K562 (cell line): ENCODE data around the gene FYB1. TPM values are rescaled to one million over a fixed set of nuclear protein-coding genes. Genes with fewer than 3 reads are reported as not detected.
A peak's percentile ranks its signal among the peaks of the same experiment; 100 is the strongest.

Source experiments
- COPS2 ChIP-seq: fragments of 450-650 bp; conservative IDR thresholded peaks from 2 replicates; pipeline ENCODE4 v1.6.1; 2016; ENCODE audit warnings: mild to moderate bottlenecking, moderate library complexity
- DACH1 ChIP-seq: fragments of 450-650 bp; IDR thresholded peaks from 2 replicates; pipeline ENCODE4 v1.6.1; 2018; ENCODE audit not compliant: partially characterized antibody
- DNMT1 ChIP-seq: fragments of 450-650 bp; IDR thresholded peaks from 2 replicates; pipeline ENCODE4 v1.6.1; 2016; ENCODE audit warnings: antibody characterized with exemption, mild to moderate bottlenecking
- GABPA ChIP-seq: fragments of 200-800 bp; sonication (Bioruptor generic); conservative IDR thresholded peaks from 2 replicates; pipeline ENCODE4 v1.6.1; 2016; ENCODE audit warnings: low read depth, missing genetic modification characterization, missing compliant biosample characterization
- GATAD2B ChIP-seq: fragments of 450-650 bp; IDR thresholded peaks from 2 replicates; pipeline ENCODE4 v1.6.1; 2017; ENCODE audit warnings: mild to moderate bottlenecking, borderline replicate concordance
- LCOR ChIP-seq: sonication (generic); formaldehyde crosslinking; IDR thresholded peaks from 2 replicates; pipeline ENCODE4 v1.8.0; 2022; ENCODE audit warnings: mild to moderate bottlenecking, missing genetic modification reagents
- NR2F6 ChIP-seq: fragments of 450-650 bp; formaldehyde crosslinking; IDR thresholded peaks from 2 replicates; pipeline ENCODE4 v1.4.0; 2020; ENCODE audit warnings: mild to moderate bottlenecking
- PCBP1 ChIP-seq: fragments of 200-400 bp; formaldehyde crosslinking; IDR thresholded peaks from 2 replicates; pipeline ENCODE4 v1.6.1; 2018; ENCODE audit warnings: mild to moderate bottlenecking, low read depth, low read length; ENCODE audit not compliant: poor library complexity, severe bottlenecking
- SNIP1 ChIP-seq: fragments of 450-650 bp; IDR thresholded peaks from 2 replicates; pipeline ENCODE4 v1.7.1; 2017; ENCODE audit warnings: low read depth, mild to moderate bottlenecking
- ZNF212 ChIP-seq: fragments of 450-650 bp; formaldehyde crosslinking; IDR thresholded peaks from 2 replicates; pipeline ENCODE4 v1.4.0; 2020; ENCODE audit warnings: mild to moderate bottlenecking
- ZNF3 ChIP-seq: fragments of 250-450 bp; sonication (Bioruptor Pico); IDR thresholded peaks from 2 replicates; pipeline ENCODE4 v1.5.0; 2021; ENCODE audit warnings: mild to moderate bottlenecking, moderate library complexity
- ZNF316 ChIP-seq: fragments of 450-650 bp; IDR thresholded peaks from 2 replicates; pipeline ENCODE4 v1.6.1; 2016
- polyA plus RNA-seq, 8 experiments: library from polyadenylated mRNA; depleted of rRNA in 4 of 8; stranded (reverse) in 5 of 8; unstranded in 3 of 8; fragments of >200 nt; fragmentation: Nextera tagmentation in 2 of 8; fragmentation: Illumina TruSeq in 1 of 8; extraction: Ambion mirVana in 2 of 8; extraction: Trizol in 1 of 8; gene quantifications; 2 replicates each; pipeline versions ENCODE4 v1.2.1 to v1.2.3, GENCODE V29; 2011 to 2014; ENCODE audit warnings: inconsistent platforms in 1 of 8, missing spikeins in 1 of 8
- total RNA-seq, 7 experiments: library from RNA; depleted of rRNA in 6 of 7; stranded (reverse); fragments of >200 nt in 6 of 7; fragmentation: Illumina TruSeq in 2 of 7; extraction: Trizol in 2 of 7; gene quantifications; 2 replicates each; pipeline versions ENCODE4 v1.2.1 to v1.2.3, GENCODE V29; 2011 to 2021; ENCODE audit warnings: low replicate concordance in 1 of 7
- TF ChIP-seq, protein P1 (sequence below): fragments of 450-650 bp; IDR thresholded peaks from 2 replicates; pipeline ENCODE4 v1.6.1; 2016; ENCODE audit warnings: mild to moderate bottlenecking, moderate library complexity
- TF ChIP-seq, protein P2 (sequence below): sonication (generic); formaldehyde crosslinking; IDR thresholded peaks from 2 replicates; pipeline ENCODE4 v1.9.0; 2022; ENCODE audit warnings: mild to moderate bottlenecking, missing genetic modification reagents
- TF ChIP-seq, protein P3 (sequence below), 3 experiments: fragments of 200-800 bp in 1 of 3; sonication (Bioruptor generic) in 1 of 3; sonication (generic) in 1 of 3; formaldehyde crosslinking in 1 of 3; IDR thresholded peaks; 2 replicates each; pipeline versions ENCODE4 v1.6.1 to v1.8.0; 2016 to 2022; ENCODE audit warnings: mild to moderate bottlenecking in 2 of 3, missing compliant biosample characterization in 2 of 3, missing genetic modification characterization in 2 of 3, missing genetic modification reagents in 1 of 3

Gene FYB1
- total and polyA plus RNA-seq, 9 of the 15 experiments (the other 6 are each of a cell fraction or from before 2014, with no cell fraction given): 4.7 to 31.5 (median 9.7) TPM

DNA sequence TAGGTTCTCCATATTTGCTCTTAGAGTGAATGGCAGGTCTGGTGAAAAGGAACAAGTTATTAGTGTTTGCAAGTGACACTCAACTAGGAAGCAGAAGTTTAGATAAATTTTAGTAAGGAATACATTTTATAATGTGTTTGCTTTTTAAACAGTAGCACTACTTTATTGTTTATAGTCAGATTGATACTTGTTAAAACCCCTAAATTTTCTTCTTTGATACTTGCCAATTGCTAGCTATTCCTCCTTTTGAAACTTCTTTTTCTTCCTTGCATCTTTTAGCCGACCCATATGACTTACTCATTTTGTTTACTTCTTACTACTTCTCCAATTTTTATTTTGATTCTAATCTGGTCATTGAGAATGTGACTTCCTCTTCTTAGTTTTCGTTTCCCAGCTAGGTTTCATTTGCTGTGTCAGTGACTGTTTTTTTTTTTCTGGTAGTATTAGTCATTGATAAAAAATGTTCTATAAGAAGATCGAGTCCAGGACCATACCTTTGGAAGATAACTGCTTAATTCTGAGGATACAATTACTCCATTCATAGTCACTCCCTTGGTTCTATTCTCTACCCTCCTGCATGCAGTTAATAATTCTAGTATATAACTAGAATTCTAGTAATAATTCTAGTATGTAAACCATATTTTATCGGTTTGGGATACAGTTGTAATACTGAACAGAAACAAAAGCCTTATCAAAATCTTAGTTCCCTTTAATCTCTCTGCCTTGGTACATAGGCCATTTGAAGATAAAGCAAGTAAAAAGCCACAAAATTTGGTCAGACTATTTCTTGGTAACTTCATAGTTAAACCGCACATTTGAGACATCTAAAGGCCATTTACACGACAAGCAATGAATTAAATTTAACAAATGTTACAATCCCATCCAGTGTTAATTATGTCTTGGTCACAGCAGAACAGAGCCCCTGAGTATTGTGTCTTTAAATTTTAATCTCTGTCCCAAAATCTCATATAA is 142.3 kb downstream of the FYB1 start (continued):
- TF ChIP-seq, protein P1, sequence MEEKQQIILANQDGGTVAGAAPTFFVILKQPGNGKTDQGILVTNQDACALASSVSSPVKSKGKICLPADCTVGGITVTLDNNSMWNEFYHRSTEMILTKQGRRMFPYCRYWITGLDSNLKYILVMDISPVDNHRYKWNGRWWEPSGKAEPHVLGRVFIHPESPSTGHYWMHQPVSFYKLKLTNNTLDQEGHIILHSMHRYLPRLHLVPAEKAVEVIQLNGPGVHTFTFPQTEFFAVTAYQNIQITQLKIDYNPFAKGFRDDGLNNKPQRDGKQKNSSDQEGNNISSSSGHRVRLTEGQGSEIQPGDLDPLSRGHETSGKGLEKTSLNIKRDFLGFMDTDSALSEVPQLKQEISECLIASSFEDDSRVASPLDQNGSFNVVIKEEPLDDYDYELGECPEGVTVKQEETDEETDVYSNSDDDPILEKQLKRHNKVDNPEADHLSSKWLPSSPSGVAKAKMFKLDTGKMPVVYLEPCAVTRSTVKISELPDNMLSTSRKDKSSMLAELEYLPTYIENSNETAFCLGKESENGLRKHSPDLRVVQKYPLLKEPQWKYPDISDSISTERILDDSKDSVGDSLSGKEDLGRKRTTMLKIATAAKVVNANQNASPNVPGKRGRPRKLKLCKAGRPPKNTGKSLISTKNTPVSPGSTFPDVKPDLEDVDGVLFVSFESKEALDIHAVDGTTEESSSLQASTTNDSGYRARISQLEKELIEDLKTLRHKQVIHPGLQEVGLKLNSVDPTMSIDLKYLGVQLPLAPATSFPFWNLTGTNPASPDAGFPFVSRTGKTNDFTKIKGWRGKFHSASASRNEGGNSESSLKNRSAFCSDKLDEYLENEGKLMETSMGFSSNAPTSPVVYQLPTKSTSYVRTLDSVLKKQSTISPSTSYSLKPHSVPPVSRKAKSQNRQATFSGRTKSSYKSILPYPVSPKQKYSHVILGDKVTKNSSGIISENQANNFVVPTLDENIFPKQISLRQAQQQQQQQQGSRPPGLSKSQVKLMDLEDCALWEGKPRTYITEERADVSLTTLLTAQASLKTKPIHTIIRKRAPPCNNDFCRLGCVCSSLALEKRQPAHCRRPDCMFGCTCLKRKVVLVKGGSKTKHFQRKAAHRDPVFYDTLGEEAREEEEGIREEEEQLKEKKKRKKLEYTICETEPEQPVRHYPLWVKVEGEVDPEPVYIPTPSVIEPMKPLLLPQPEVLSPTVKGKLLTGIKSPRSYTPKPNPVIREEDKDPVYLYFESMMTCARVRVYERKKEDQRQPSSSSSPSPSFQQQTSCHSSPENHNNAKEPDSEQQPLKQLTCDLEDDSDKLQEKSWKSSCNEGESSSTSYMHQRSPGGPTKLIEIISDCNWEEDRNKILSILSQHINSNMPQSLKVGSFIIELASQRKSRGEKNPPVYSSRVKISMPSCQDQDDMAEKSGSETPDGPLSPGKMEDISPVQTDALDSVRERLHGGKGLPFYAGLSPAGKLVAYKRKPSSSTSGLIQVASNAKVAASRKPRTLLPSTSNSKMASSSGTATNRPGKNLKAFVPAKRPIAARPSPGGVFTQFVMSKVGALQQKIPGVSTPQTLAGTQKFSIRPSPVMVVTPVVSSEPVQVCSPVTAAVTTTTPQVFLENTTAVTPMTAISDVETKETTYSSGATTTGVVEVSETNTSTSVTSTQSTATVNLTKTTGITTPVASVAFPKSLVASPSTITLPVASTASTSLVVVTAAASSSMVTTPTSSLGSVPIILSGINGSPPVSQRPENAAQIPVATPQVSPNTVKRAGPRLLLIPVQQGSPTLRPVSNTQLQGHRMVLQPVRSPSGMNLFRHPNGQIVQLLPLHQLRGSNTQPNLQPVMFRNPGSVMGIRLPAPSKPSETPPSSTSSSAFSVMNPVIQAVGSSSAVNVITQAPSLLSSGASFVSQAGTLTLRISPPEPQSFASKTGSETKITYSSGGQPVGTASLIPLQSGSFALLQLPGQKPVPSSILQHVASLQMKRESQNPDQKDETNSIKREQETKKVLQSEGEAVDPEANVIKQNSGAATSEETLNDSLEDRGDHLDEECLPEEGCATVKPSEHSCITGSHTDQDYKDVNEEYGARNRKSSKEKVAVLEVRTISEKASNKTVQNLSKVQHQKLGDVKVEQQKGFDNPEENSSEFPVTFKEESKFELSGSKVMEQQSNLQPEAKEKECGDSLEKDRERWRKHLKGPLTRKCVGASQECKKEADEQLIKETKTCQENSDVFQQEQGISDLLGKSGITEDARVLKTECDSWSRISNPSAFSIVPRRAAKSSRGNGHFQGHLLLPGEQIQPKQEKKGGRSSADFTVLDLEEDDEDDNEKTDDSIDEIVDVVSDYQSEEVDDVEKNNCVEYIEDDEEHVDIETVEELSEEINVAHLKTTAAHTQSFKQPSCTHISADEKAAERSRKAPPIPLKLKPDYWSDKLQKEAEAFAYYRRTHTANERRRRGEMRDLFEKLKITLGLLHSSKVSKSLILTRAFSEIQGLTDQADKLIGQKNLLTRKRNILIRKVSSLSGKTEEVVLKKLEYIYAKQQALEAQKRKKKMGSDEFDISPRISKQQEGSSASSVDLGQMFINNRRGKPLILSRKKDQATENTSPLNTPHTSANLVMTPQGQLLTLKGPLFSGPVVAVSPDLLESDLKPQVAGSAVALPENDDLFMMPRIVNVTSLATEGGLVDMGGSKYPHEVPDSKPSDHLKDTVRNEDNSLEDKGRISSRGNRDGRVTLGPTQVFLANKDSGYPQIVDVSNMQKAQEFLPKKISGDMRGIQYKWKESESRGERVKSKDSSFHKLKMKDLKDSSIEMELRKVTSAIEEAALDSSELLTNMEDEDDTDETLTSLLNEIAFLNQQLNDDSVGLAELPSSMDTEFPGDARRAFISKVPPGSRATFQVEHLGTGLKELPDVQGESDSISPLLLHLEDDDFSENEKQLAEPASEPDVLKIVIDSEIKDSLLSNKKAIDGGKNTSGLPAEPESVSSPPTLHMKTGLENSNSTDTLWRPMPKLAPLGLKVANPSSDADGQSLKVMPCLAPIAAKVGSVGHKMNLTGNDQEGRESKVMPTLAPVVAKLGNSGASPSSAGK: no peak
- TF ChIP-seq, protein P2, sequence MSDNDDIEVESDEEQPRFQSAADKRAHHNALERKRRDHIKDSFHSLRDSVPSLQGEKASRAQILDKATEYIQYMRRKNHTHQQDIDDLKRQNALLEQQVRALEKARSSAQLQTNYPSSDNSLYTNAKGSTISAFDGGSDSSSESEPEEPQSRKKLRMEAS: no peak
- TF ChIP-seq ZNF3: no peak
- TF ChIP-seq DACH1: no peak
- TF ChIP-seq DNMT1: no peak
- TF ChIP-seq COPS2: no peak
- TF ChIP-seq ZNF212 (CRISPR knock-in tag): no peak
- 0 out of 2 replicates have a peak, but pooled peaks have one; percentile 63 for TF ChIP-seq LCOR (CRISPR knock-in tag)
- 0 out of 2 replicates have a peak, but pooled peaks have one; percentile 11 for TF ChIP-seq GABPA (tag)
- TF ChIP-seq, protein P3, sequence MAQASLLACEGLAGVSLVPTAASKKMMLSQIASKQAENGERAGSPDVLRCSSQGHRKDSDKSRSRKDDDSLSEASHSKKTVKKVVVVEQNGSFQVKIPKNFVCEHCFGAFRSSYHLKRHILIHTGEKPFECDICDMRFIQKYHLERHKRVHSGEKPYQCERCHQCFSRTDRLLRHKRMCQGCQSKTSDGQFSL (CRISPR knock-in tag; IDR thresholded peaks at IDR 0.05): no peak
- TF ChIP-seq, protein P3 (tag; IDR thresholded peaks at IDR 0.05): no peak
- no peak for TF ChIP-seq NR2F6 (CRISPR knock-in tag)
- TF ChIP-seq PCBP1: no peak
- TF ChIP-seq ZNF316: peak; percentile 70
- TF ChIP-seq SNIP1: no peak
- peak; percentile 31; the same call in 1 of the 2 replicates for TF ChIP-seq GATAD2B
